Activated T-helper 2 cell treated with anti-CD3 and anti-CD28 coated beads, Interferon-gamma antibody, Interleukin-2, Interleukin-4, amounts not matched to agents 10 μg/mL and 5 μg/mL and 100 μg/mL, durations not matched to agents 14 hours and 24 hours and 36 hours (primary cell): ENCODE results near the gene RNASE9. TPM values are rescaled to one million over a fixed set of nuclear protein-coding genes. Genes with fewer than 3 reads are reported as not detected.
"Not testable (repeated sequence)": the region's sequence is repeated elsewhere in the genome, so short reads cannot be mapped to it uniquely, and the experiment has no call there.

Source experiments
- DNase-seq: peaks from one replicate; pipeline ENCODE4 v3.0.0; 2021; ENCODE audit warnings: low spot score
- H3K27ac Mint-ChIP-seq: one replicate; pipeline ENCODE4 v1.8.0; 2021; ENCODE audit warnings: mixed read lengths
- H3K27me3 Mint-ChIP-seq: one replicate; pipeline ENCODE4 v1.8.0; 2021; ENCODE audit warnings: low read depth, mixed read lengths
- H3K36me3 Mint-ChIP-seq: one replicate; pipeline ENCODE4 v1.8.0; 2021; ENCODE audit warnings: low read depth, mixed read lengths
- H3K4me1 Mint-ChIP-seq: one replicate; pipeline ENCODE4 v1.8.0; 2021; ENCODE audit warnings: low read depth, mixed read lengths
- H3K4me3 Mint-ChIP-seq: one replicate; pipeline ENCODE4 v1.8.0; 2021; ENCODE audit warnings: low read depth, mild to moderate bottlenecking, moderate library complexity, mixed read lengths
- H3K9me3 Mint-ChIP-seq: one replicate; pipeline ENCODE4 v1.8.0; 2021; ENCODE audit warnings: mixed read lengths
- intact Hi-C: fragments of 100-400 bp; cut with micrococcal nuclease; formaldehyde crosslinking; loops from one replicate; pipeline ENCODE4 v1.15.1; 2023
- total RNA-seq: library from RNA; stranded (reverse); gene quantifications from 2 replicates; pipeline ENCODE4 v1.2.3, GENCODE V29; 2022

The RNASE9 gene
- total RNA-seq, 1 donor from 2014 or later = not detected

- intact Hi-C loops = no loop called here
- Mint-ChIP-seq H3K27ac (no peak overlapping the region), H3K9me3 (no peaks in the 10 kb centered on the region), H3K4me3 (no peak overlapping the region), H3K27me3 (peaks cover 16% of the 10 kb centered on the region), H3K36me3 (no peaks in the 10 kb centered on the region), H3K4me1 (no peaks in the 10 kb centered on the region)
- DNase-seq = no peak
Observed at GRCh38 chr14:20539906-20540305, 20.9 kb downstream of the RNASE9 start.

GRCh38 chr14:20530771-20531571 is 29.9 kb downstream of the RNASE9 start:
- Mint-ChIP-seq H3K27ac (no peak overlapping the region), H3K36me3 (no peaks in the 10 kb centered on the region), H3K27me3 (peaks cover 33% of the 10 kb centered on the region), H3K4me1 (peaks cover 8% of the 10 kb centered on the region), H3K4me3 (no peak overlapping the region), H3K9me3 (no peaks in the 10 kb centered on the region)
- DNase-seq = peak; percentile 56
- intact Hi-C loops = loop anchor here (1.0 to 5.0 kb wide), 2 partner anchors 78 to 114 kb away; no protein-coding TSS in a partner anchor

GRCh38 chr14:20529806-20530205 is 31.0 kb downstream of the RNASE9 start:
- H3K36me3 Mint-ChIP-seq = no peaks in the 10 kb centered on the region
- peaks cover 31% of the 10 kb centered on the region for H3K27me3 Mint-ChIP-seq
- H3K9me3 Mint-ChIP-seq = no peaks in the 10 kb centered on the region
- no peak overlapping the region for H3K27ac Mint-ChIP-seq
- DNase-seq = no peak
- H3K4me1 Mint-ChIP-seq = peaks cover 8% of the 10 kb centered on the region
- intact Hi-C loops = loop anchor here (5.0 kb wide), 1 partner anchor 113 kb away; no protein-coding TSS in a partner anchor
- no peak overlapping the region for H3K4me3 Mint-ChIP-seq

GRCh38 chr14:20524027-20524426 is 36.8 kb downstream of the RNASE9 start:
- intact Hi-C loops = no loop called here
- Mint-ChIP-seq H3K36me3 (no peaks in the 10 kb centered on the region), H3K9me3 (no peaks in the 10 kb centered on the region), H3K27me3 (peaks cover 22% of the 10 kb centered on the region), H3K27ac (no peak overlapping the region), H3K4me1 (no peaks in the 10 kb centered on the region), H3K4me3 (no peak overlapping the region)
- DNase-seq = no peak

- intact Hi-C loops = no loop called here
- Mint-ChIP-seq H3K4me1 (no peaks in the 10 kb centered on the region), H3K36me3 (no peaks in the 10 kb centered on the region), H3K9me3 (no peaks in the 10 kb centered on the region), H3K4me3 (no peak overlapping the region), H3K27me3 (peaks cover 11% of the 10 kb centered on the region), H3K27ac (no peak overlapping the region)
- no peak for DNase-seq
Observed at GRCh38 chr14:20522332-20522731, 38.5 kb downstream of the RNASE9 start.

GRCh38 chr14:20516921-20517320 is 43.9 kb downstream of the RNASE9 start:
- H3K27ac Mint-ChIP-seq = no peak overlapping the region
- no peak for DNase-seq
- H3K27me3 Mint-ChIP-seq = peaks cover 13% of the 10 kb centered on the region
- H3K9me3 Mint-ChIP-seq = no peaks in the 10 kb centered on the region
- H3K36me3 Mint-ChIP-seq = no peaks in the 10 kb centered on the region
- intact Hi-C loops = no loop called here
- H3K4me1 Mint-ChIP-seq = no peaks in the 10 kb centered on the region
- H3K4me3 Mint-ChIP-seq = no peak overlapping the region

GRCh38 chr14:20515846-20516245 is 45.0 kb downstream of the RNASE9 start:
- no peaks in the 10 kb centered on the region for H3K36me3 Mint-ChIP-seq
- no peak overlapping the region for H3K27ac Mint-ChIP-seq
- H3K4me3 Mint-ChIP-seq = no peak overlapping the region
- peaks cover 17% of the 10 kb centered on the region for H3K27me3 Mint-ChIP-seq
- DNase-seq = no peak
- no peaks in the 10 kb centered on the region for H3K9me3 Mint-ChIP-seq
- intact Hi-C loops = no loop called here
- no peaks in the 10 kb centered on the region for H3K4me1 Mint-ChIP-seq

- Mint-ChIP-seq H3K36me3 (no peaks in the 10 kb centered on the region), H3K9me3 (no peaks in the 10 kb centered on the region), H3K27me3 (peaks cover 19% of the 10 kb centered on the region), H3K27ac (no peak overlapping the region), H3K4me3 (no peak overlapping the region), H3K4me1 (no peaks in the 10 kb centered on the region)
- intact Hi-C loops = no loop called here
- DNase-seq = no peak
Observed at GRCh38 chr14:20512177-20512905, 48.5 kb downstream of the RNASE9 start.

- peaks cover 18% of the 10 kb centered on the region for H3K27me3 Mint-ChIP-seq
- no peak overlapping the region for H3K4me3 Mint-ChIP-seq
- no peak for DNase-seq
- H3K9me3 Mint-ChIP-seq = no peaks in the 10 kb centered on the region
- intact Hi-C loops = no loop called here
- no peaks in the 10 kb centered on the region for H3K36me3 Mint-ChIP-seq
- no peak overlapping the region for H3K27ac Mint-ChIP-seq
- no peaks in the 10 kb centered on the region for H3K4me1 Mint-ChIP-seq
Observed at GRCh38 chr14:20508367-20508766, 52.5 kb downstream of the RNASE9 start.

- intact Hi-C loops, H3K27ac Mint-ChIP-seq, H3K36me3 Mint-ChIP-seq, H3K9me3 Mint-ChIP-seq, H3K4me3 Mint-ChIP-seq, H3K4me1 Mint-ChIP-seq, DNase-seq: not testable (repeated sequence)
- H3K27me3 Mint-ChIP-seq = peaks cover 13% of the 10 kb centered on the region
Observed at GRCh38 chr14:20507537-20507936, 53.3 kb downstream of the RNASE9 start.

- H3K9me3 Mint-ChIP-seq, DNase-seq, intact Hi-C loops, H3K4me3 Mint-ChIP-seq, H3K4me1 Mint-ChIP-seq, H3K27ac Mint-ChIP-seq, H3K36me3 Mint-ChIP-seq: not testable (repeated sequence)
- peaks cover 11% of the 10 kb centered on the region for H3K27me3 Mint-ChIP-seq
Observed at GRCh38 chr14:20506752-20507151, 54.1 kb downstream of the RNASE9 start.

- H3K4me3 Mint-ChIP-seq, H3K4me1 Mint-ChIP-seq, H3K27ac Mint-ChIP-seq, H3K27me3 Mint-ChIP-seq, H3K36me3 Mint-ChIP-seq, DNase-seq, intact Hi-C loops, H3K9me3 Mint-ChIP-seq: not testable (repeated sequence)
Observed at GRCh38 chr14:20506276-20506675, 54.6 kb downstream of the RNASE9 start.
